H1 (cell line): Measurements from ENCODE around the gene LDLRAD4. TPM values are rescaled to one million over a fixed set of nuclear protein-coding genes. Genes with fewer than 3 reads are reported as not detected.

Source experiments
- CTCF ChIA-PET: fragments of 300-600 bp; sonication (Branson Sonifier 250); formaldehyde crosslinking; loops from one replicate; lab custom pipeline; 2021; ENCODE audit not compliant: partially characterized antibody; lab: Charles Lee
- POLR2A ChIA-PET: fragments of 300-600 bp; sonication (Branson Sonifier 250); formaldehyde crosslinking; loops from one replicate; lab custom pipeline; 2021; ENCODE audit warnings: inconsistent platforms; ENCODE audit not compliant: partially characterized antibody; lab: Charles Lee
- DNase-seq, 2 experiments: peaks; one replicate each; pipeline versions ENCODE4 v3.0.0 to v3.0.0-alpha.2; 2010 to 2022; ENCODE audit warnings: low spot score in 2 of 2, low read depth in 1 of 2, mixed read lengths in 1 of 2
- FAIRE-seq: peaks from 2 replicates; lab custom pipeline; 2011; peaks lifted over from hg19 to GRCh38; lab: Jason Lieb, UNC
- H2AFZ ChIP-seq: 2 replicates; pipeline ENCODE4 v1.8.1; 2012; ENCODE audit warnings: low read length, inconsistent platforms
- H2AK5ac ChIP-seq: 2 replicates; pipeline ENCODE4 v1.6.1; 2013; ENCODE audit warnings: low read depth, low read length
- H2BK120ac ChIP-seq: replicated peaks from 2 replicates; pipeline ENCODE3; 2013; ENCODE audit warnings: low read depth, low read length, inconsistent platforms
- H2BK12ac ChIP-seq: 2 replicates; pipeline ENCODE4 v1.6.1; 2013; ENCODE audit warnings: low read depth, low read length
- H2BK15ac ChIP-seq: 2 replicates; pipeline ENCODE4 v1.6.1; 2013; ENCODE audit warnings: low read length
- H2BK20ac ChIP-seq: 2 replicates; pipeline ENCODE4 v1.6.1; 2013; ENCODE audit warnings: low read length
- H2BK5ac ChIP-seq: 2 replicates; pipeline ENCODE4 v1.6.1; 2013; ENCODE audit warnings: low read depth, low read length
- H3K14ac ChIP-seq: 2 replicates; pipeline ENCODE4 v1.6.1; 2013; ENCODE audit warnings: inconsistent platforms; ENCODE audit not compliant: insufficient read length
- H3K18ac ChIP-seq: 2 replicates; pipeline ENCODE4 v1.6.1; 2013; ENCODE audit warnings: low read length; ENCODE audit errors: extremely low read depth
- H3K23ac ChIP-seq: 2 replicates; pipeline ENCODE4 v1.6.1; 2013; ENCODE audit warnings: inconsistent platforms; ENCODE audit not compliant: insufficient read length
- H3K23me2 ChIP-seq: 2 replicates; pipeline ENCODE4 v1.6.1; 2013; ENCODE audit warnings: low read depth, low read length
- H3K27ac ChIP-seq: 2 replicates; pipeline ENCODE4 v1.6.1; 2011; ENCODE audit warnings: low read depth, low read length, inconsistent platforms
- H3K27me3 ChIP-seq, 4 experiments: replicated peaks in 1 of 4; 1 replicate in 1 of 4; 2 replicates in 3 of 4; pipeline versions ENCODE4 v1.6.1 to v1.8.1; 2011 to 2013; ENCODE audit warnings: low read length in 3 of 4, mild to moderate bottlenecking in 3 of 4, inconsistent platforms in 2 of 4, mixed read lengths in 2 of 4, moderate library complexity in 1 of 4; ENCODE audit not compliant: control insufficient read depth in 3 of 4, insufficient read depth in 3 of 4; ENCODE audit errors: extremely low read depth in 1 of 4
- H3K36me3 ChIP-seq, 4 experiments: 2 replicates each; pipeline versions ENCODE4 v1.6.1 to v1.8.1; 2011 to 2013; ENCODE audit warnings: mild to moderate bottlenecking in 4 of 4, low read length in 3 of 4, moderate library complexity in 2 of 4, control low read depth in 1 of 4, inconsistent platforms in 1 of 4; ENCODE audit not compliant: insufficient read depth in 4 of 4, control insufficient read depth in 2 of 4
- H3K4ac ChIP-seq: replicated peaks from 2 replicates; pipeline ENCODE3; 2013; ENCODE audit warnings: low read length, low read depth, mixed read lengths, inconsistent platforms; ENCODE audit not compliant: insufficient read length
- H3K4me1 ChIP-seq, 4 experiments: replicated peaks in 1 of 4; 1 replicate in 1 of 4; 2 replicates in 3 of 4; pipeline versions ENCODE4 v1.6.1 to v1.8.1; 2011 to 2013; ENCODE audit warnings: low read length in 3 of 4, inconsistent platforms in 2 of 4, mixed read lengths in 1 of 4; ENCODE audit not compliant: insufficient read depth in 4 of 4, control insufficient read depth in 3 of 4
- H3K4me2 ChIP-seq, 2 experiments: 2 replicates each; pipeline versions ENCODE4 v1.6.1 to v1.8.1; 2011 to 2013; ENCODE audit warnings: low read depth in 2 of 2, low read length in 2 of 2, control low read depth in 1 of 2, inconsistent platforms in 1 of 2, mild to moderate bottlenecking in 1 of 2; ENCODE audit not compliant: insufficient read depth in 1 of 2
- H3K4me3 ChIP-seq, 4 experiments: fragments of 200-600, 300-600 bp in 1 of 4; sonication (generic), shearing (Covaris generic), sonication (Bioruptor Twin) in 1 of 4; 2 replicates each; pipeline versions ENCODE4 v1.5.1 to v1.8.1; 2011 to 2016; ENCODE audit warnings: low read length in 4 of 4, low read depth in 3 of 4, control low read depth in 2 of 4, inconsistent platforms in 2 of 4, mild to moderate bottlenecking in 2 of 4, mixed read lengths in 1 of 4, moderate library complexity in 1 of 4; ENCODE audit not compliant: insufficient read depth in 2 of 4; ENCODE audit errors: extremely low read depth in 1 of 4
- H3K56ac ChIP-seq: replicated peaks from 2 replicates; pipeline ENCODE3; 2013; ENCODE audit warnings: low read depth, mild to moderate bottlenecking, mixed read lengths, low read length, inconsistent platforms; ENCODE audit not compliant: insufficient read length
- H3K79me1 ChIP-seq: 2 replicates; pipeline ENCODE4 v1.6.1; 2013; ENCODE audit warnings: low read depth, low read length, control low read depth
- H3K79me2 ChIP-seq, 2 experiments: 2 replicates each; pipeline versions ENCODE4 v1.6.1 to v1.8.1; 2012 to 2013; ENCODE audit warnings: low read length in 2 of 2, mild to moderate bottlenecking in 2 of 2, inconsistent platforms in 1 of 2; ENCODE audit not compliant: insufficient read depth in 2 of 2, control insufficient read depth in 1 of 2
- H3K9ac ChIP-seq, 4 experiments: replicated peaks in 1 of 4; 1 replicate in 1 of 4; 2 replicates in 3 of 4; pipeline versions ENCODE4 v1.6.1 to v1.8.1; 2011 to 2013; ENCODE audit warnings: low read depth in 3 of 4, low read length in 3 of 4, control low read depth in 2 of 4, mild to moderate bottlenecking in 2 of 4, moderate library complexity in 2 of 4, inconsistent platforms in 1 of 4; ENCODE audit errors: extremely low read depth in 1 of 4
- H3K9me3 ChIP-seq, 2 experiments: 2 replicates each; pipeline versions ENCODE4 v1.6.1 to v1.8.1; 2012 to 2013; ENCODE audit warnings: mild to moderate bottlenecking in 2 of 2, moderate library complexity in 2 of 2, control low read depth in 1 of 2, inconsistent platforms in 1 of 2, low read depth in 1 of 2, low read length in 1 of 2, mixed read lengths in 1 of 2; ENCODE audit not compliant: insufficient read depth in 2 of 2
- H4K20me1 ChIP-seq, 2 experiments: replicated peaks in 1 of 2; 2 replicates each; pipeline versions ENCODE3 to v1.8.1; 2011 to 2013; ENCODE audit warnings: inconsistent platforms in 2 of 2, low read length in 2 of 2, mild to moderate bottlenecking in 1 of 2; ENCODE audit not compliant: insufficient read depth in 2 of 2, control insufficient read depth in 1 of 2
- H4K5ac ChIP-seq: 2 replicates; pipeline ENCODE4 v1.6.1; 2013; ENCODE audit warnings: low read length, low read depth, mixed read lengths, inconsistent platforms; ENCODE audit not compliant: insufficient read length
- H4K8ac ChIP-seq: 2 replicates; pipeline ENCODE4 v1.8.0; 2013; ENCODE audit warnings: mild to moderate bottlenecking, moderate library complexity, low read length, inconsistent platforms; ENCODE audit not compliant: insufficient read depth; ENCODE audit errors: extremely low read depth
- H4K91ac ChIP-seq: replicated peaks from 2 replicates; pipeline ENCODE3; 2013; ENCODE audit warnings: low read length, mixed read lengths, inconsistent platforms; ENCODE audit not compliant: insufficient read length
- ASH2L ChIP-seq: fragments of 200-600, 300-600 bp; sonication (generic); IDR thresholded peaks from one replicate; pipeline ENCODE4 v1.7.1; 2017; ENCODE audit warnings: low read length
- BCL11A ChIP-seq, 2 experiments: IDR thresholded peaks; one replicate each; pipeline ENCODE4 v1.6.1; 2011; ENCODE audit warnings: low read depth in 2 of 2, low read length in 2 of 2, mild to moderate bottlenecking in 2 of 2
- CEBPB ChIP-seq: IDR thresholded peaks from 2 replicates; pipeline ENCODE4 v1.6.1; 2012; ENCODE audit warnings: low read depth, low read length
- CHD1 ChIP-seq: IDR thresholded peaks from 2 replicates; pipeline ENCODE4 v1.6.1; 2012; ENCODE audit warnings: low read depth, low read length, improper control_type of control experiment
- CHD2 ChIP-seq: IDR thresholded peaks from 2 replicates; pipeline ENCODE4 v1.6.1; 2012; ENCODE audit warnings: low read length, improper control_type of control experiment
- CTBP2 ChIP-seq: IDR thresholded peaks from 2 replicates; pipeline ENCODE4 v1.7.0; 2011; ENCODE audit warnings: borderline replicate concordance, mild to moderate bottlenecking, moderate library complexity, mixed read lengths, low read length; ENCODE audit not compliant: insufficient read depth, insufficient read length
- HDAC2 ChIP-seq, 2 experiments: fragments of 300-600 bp in 1 of 2; sonication (generic) in 1 of 2; IDR thresholded peaks; 2 replicates each; pipeline ENCODE4 v1.6.1; 2011 to 2012; ENCODE audit warnings: low read depth in 2 of 2, low read length in 2 of 2, mild to moderate bottlenecking in 2 of 2, moderate library complexity in 2 of 2, borderline replicate concordance in 1 of 2, inconsistent platforms in 1 of 2
- HDAC6 ChIP-seq: IDR thresholded peaks from one replicate; pipeline ENCODE4 v1.7.1; 2012; ENCODE audit warnings: low read depth, mild to moderate bottlenecking, inconsistent platforms, low read length, moderate library complexity
- JUND ChIP-seq: IDR thresholded peaks from 2 replicates; pipeline ENCODE4 v1.6.1; 2011; ENCODE audit warnings: mild to moderate bottlenecking, improper control_type of control experiment, low read length
- KDM1A ChIP-seq: fragments of 200-600, 300-600 bp; sonication (generic); IDR thresholded peaks from 2 replicates; pipeline ENCODE4 v1.7.1; 2016; ENCODE audit warnings: mild to moderate bottlenecking, low read length, borderline replicate concordance
- RXRA ChIP-seq: IDR thresholded peaks from 2 replicates; pipeline ENCODE4 v1.6.1; 2011; ENCODE audit warnings: low read depth, mild to moderate bottlenecking, low read length, moderate library complexity; ENCODE audit not compliant: insufficient read depth
- TCF12 ChIP-seq: IDR thresholded peaks from 2 replicates; pipeline ENCODE4 v1.6.1; 2011; ENCODE audit warnings: low read depth, mild to moderate bottlenecking, low read length
- WGBS, 2 experiments: shearing (Covaris generic) in 1 of 2; methylation state at CpG; one replicate each; pipeline versions ENCODE4 v1.1.6 to v1.1.7; 2013 to 2015; ENCODE audit warnings: low lambda C conversion rate in 2 of 2, mixed read lengths in 2 of 2, inconsistent platforms in 1 of 2, low coverage in 1 of 2, missing lambda C conversion rate in 1 of 2; ENCODE audit not compliant: insufficient replicate concordance in 2 of 2, insufficient coverage in 1 of 2, insufficient read length in 1 of 2; ENCODE audit errors: extremely low coverage in 1 of 2, missing lambda C conversion rate in 1 of 2; 5-methylcytosine and 5-hydroxymethylcytosine counted together
- polyA plus RNA-seq, 7 experiments: library from polyadenylated mRNA; depleted of rRNA in 3 of 7; stranded (reverse) in 5 of 7; unstranded in 2 of 7; fragments of >200 nt in 5 of 7; fragments of 200-250 nt in 2 of 7; gene quantifications; 1 replicate in 5 of 7; 2 replicates in 1 of 7; 4 replicates in 1 of 7; pipeline versions ENCODE4 v1.2.1 to v1.2.3, GENCODE V29; 2011 to 2013; ENCODE audit warnings: missing spikeins in 2 of 7, mixed read lengths in 2 of 7
- total RNA-seq: library from RNA; stranded (reverse); fragmentation: NEBNext Ultra II Directional; extraction: Animal tissue kit (Norgen Biotek cat#: 25700); gene quantifications from 2 replicates; pipeline ENCODE4 v1.2.1, GENCODE V29; 2021

The LDLRAD4 gene
- total and polyA plus RNA-seq, 2 of the 8 experiments (the other 6 are each of a cell fraction or from before 2014, with no cell fraction given), result 0.77 to 1.4 TPM

DNA sequence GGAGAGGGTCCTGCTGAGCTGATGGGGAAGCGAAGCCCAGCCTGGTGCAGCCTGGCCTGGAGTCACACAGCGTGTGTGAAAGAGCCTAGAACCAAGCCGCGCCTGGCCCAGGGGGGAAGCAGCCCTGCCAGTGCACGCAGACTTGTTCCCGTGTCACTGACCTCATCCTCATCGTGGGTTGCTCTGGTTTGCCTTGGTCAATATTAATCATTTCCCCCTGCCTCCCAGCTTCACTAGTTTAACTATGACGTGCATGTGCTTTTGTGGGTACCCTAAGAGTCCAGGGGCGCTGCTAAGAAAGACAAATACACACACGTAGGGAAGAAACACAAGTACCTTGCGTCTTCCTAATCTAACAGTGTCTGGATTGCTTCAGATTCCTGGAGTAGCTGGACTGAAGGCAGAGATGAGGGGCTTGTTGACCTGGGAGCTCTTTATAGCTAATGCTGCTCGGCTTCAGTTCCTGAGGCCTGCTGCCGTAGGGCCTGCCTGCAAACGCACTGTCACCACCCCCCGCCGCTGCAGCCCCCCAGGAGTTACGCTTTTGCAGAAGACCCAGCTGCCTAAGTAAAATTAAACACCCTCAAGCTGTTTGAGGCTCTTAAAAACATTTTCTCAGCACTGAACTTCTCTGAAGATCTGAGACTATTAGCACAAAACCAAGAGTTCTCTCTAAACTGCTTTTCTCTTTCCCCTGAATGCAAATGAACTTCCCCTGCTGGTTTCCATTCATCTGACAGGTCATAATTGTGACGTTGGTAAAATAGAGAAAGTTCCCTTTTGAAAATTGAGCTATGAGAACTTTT lies 348.6 kb downstream of the LDLRAD4 start:
- peaks cover 0 to 6% (median 0%) of the 10 kb centered on the region in 4 experiments; a peak in 3 of 7 replicates for H3K4me1 ChIP-seq
- no peak overlapping the region for H2BK15ac ChIP-seq
- no peaks in the 10 kb centered on the region for H4K20me1 ChIP-seq
- no peaks in the 10 kb centered on the region for H3K36me3 ChIP-seq
- DNase-seq, result no peak
- no peak overlapping the region for H3K18ac ChIP-seq
- ChIA-PET POLR2A (no interaction called here), CTCF (interaction anchor here (0.6 to 1.6 kb wide), 4 partner anchors 8 to 1064 kb away, joined by 3 to 10 read pairs (median 4); no protein-coding TSS in a partner anchor)
- no peak overlapping the region for H3K14ac ChIP-seq
- no peak overlapping the region for H4K8ac ChIP-seq
- no peak overlapping the region for H3K4ac ChIP-seq
- H4K5ac ChIP-seq, result no peak overlapping the region
- no peak overlapping the region for H3K9ac ChIP-seq
- no peak overlapping the region for H2BK20ac ChIP-seq
- H2BK120ac ChIP-seq, result no peak overlapping the region
- H2AFZ ChIP-seq, result no peak overlapping the region
- no peak overlapping the region for H3K23ac ChIP-seq
- H3K79me1 ChIP-seq, result no peaks in the 10 kb centered on the region
- H2BK12ac ChIP-seq, result no peak overlapping the region; the same call in 1 of the 2 replicates
- no peak for FAIRE-seq
- no peak overlapping the region for H2BK5ac ChIP-seq
- H3K27me3 ChIP-seq, result no peaks in the 10 kb centered on the region
- no peaks in the 10 kb centered on the region for H3K23me2 ChIP-seq
- H3K4me3 ChIP-seq, result no peak overlapping the region
- no peaks in the 10 kb centered on the region for H3K79me2 ChIP-seq
- 74% methylated on average over 18 of the region's 18 CpGs; no CpG with 5 or more reads in 1 of the 2 experiments for WGBS, 2 experiments
- H4K91ac ChIP-seq, result no peak overlapping the region
- no peak overlapping the region for H3K4me2 ChIP-seq
- no peak overlapping the region for H3K27ac ChIP-seq
- no peak overlapping the region for H2AK5ac ChIP-seq
- no peak overlapping the region for H3K56ac ChIP-seq
- H3K9me3 ChIP-seq, result no peaks in the 10 kb centered on the region
- no peak for TF ChIP-seq CHD1
- TF ChIP-seq CHD2, result no peak
- no peak for TF ChIP-seq KDM1A
- TF ChIP-seq TCF12, result no peak
- TF ChIP-seq HDAC2 (IDR thresholded peaks at IDR 0.05; ENCODE audit: borderline replicate concordance in 1 of 2, low read depth in 2 of 2, low read length in 2 of 2), result no peak
- TF ChIP-seq BCL11A (IDR thresholded peaks at IDR 0.05; ENCODE audit: low read depth in 2 of 2, low read length in 2 of 2), result no peak
- no peak for TF ChIP-seq RXRA
- no peak for TF ChIP-seq ASH2L
- TF ChIP-seq JUND, result no peak
- no peak for TF ChIP-seq HDAC6
- TF ChIP-seq CEBPB, result no peak
- no peak for TF ChIP-seq CTBP2
